NCI-H1436 treated with DMSO at 0.1 percent for 48 hours (cell line): ENCODE results near the gene UGT3A2.
"Not testable (repeated sequence)": the region's sequence is repeated elsewhere in the genome, so short reads cannot be mapped to it uniquely, and the experiment has no call there.

ENCODE experiments used
- DNase-seq: peaks from one replicate; lab custom pipeline; 2025; lab: John Stamatoyannopoulos, UW

Gene UGT3A2

GRCh38 chr5:36054647-36055046 is 12.0 kb downstream of the UGT3A2 start:
- DNase-seq: no peak

DNA sequence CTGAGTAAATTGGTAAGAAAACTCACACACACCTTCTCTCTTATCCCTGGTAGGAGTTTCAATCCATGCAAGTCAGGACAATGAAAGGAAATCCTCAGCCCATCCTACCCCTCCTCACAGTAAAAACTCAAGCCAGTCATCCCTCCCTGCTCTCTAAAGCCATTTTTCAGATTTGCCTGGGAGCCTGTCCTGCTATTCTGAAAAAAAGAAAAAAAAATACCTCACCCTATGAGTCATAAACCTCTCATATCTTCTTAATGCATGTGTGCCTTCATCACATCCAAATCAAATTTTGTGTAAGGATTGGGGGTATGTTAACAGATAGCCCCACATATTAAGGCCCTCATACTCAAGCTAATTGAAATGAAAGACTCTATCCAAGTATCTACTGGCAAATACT is 14.1 kb downstream of the UGT3A2 start:
- DNase-seq: no peak

DNA sequence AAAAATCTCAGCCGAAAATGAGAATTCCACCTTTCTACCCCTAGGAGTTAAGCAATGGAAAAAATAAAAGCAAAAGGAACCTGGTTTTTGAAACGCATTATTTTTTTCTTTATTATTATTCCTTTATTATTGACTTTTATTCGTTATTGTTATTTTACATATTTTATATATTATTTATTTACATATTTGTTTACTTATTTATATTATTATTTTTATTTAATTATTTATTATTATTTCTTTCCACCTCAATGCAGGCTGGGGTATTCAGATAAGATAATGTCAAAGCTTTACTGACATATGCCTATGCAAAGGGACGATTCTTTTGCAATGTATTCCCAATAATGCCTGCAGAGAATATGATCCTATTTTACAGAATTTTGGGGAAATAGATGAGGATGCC is 16.7 kb downstream of the UGT3A2 start:
- no peak for DNase-seq

- no peak for DNase-seq
Observed at GRCh38 chr5:36047384-36048160, 19.1 kb downstream of the UGT3A2 start.

- no peak for DNase-seq
Observed at GRCh38 chr5:36045895-36046294, 20.8 kb downstream of the UGT3A2 start.

DNA sequence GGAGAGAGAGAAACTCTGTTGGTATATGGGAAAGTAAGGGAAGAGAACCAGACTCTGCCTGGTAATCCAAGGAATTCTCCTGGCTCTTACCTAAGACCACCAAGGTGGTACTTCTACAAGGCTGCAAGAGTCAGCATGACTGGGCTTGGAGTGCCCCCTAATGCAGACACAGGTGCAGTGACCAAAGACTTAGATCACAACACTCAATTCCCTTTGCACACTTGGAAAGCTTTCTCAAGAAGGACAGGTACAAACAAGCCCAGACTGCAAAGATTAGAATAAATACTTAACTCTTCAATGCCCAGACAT is 25.2 kb downstream of the UGT3A2 start:
- DNase-seq: no peak

DNA sequence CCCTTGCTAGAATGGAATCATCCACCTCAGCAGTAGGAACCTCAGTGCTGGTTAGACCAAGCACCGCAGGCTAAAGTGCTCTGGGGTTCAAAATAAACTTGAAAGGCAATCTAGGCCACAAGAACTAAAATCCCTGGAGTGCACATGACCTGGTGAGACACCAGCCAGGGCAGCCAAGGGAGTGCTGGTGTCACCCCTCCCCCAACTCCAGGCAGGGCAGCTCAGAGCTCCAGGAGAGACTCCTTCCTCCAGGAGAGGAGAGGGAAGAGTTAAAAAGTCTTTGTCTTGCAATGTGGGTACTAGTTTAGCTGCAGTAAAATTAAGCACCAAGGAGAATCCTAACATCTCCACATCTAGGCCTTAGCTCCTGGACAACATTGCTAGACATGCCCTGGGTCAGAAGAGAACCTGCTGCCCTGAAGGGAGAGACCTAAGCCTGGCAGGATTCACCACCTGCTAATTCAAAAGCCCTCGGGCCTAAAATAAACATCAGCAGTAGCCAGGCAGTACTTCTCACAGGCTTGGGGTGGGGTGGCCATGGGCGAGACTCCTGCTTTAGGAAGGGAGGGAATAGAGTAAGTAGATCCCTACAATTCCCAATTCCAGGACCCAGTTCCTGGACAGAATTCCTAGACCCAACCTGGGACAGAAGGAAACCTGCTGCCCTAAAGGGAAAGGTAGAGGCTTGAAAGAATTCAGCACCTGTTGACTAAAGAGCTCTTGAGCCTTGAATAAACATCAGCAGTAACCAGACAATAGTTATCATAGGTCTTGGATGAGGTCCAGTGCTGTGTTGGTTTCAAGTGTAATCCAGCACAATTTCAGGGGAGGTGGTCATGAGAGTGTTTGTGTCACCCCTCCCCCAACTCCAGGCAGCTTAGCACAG is 25.8 kb downstream of the UGT3A2 start:
- no peak for DNase-seq

DNA sequence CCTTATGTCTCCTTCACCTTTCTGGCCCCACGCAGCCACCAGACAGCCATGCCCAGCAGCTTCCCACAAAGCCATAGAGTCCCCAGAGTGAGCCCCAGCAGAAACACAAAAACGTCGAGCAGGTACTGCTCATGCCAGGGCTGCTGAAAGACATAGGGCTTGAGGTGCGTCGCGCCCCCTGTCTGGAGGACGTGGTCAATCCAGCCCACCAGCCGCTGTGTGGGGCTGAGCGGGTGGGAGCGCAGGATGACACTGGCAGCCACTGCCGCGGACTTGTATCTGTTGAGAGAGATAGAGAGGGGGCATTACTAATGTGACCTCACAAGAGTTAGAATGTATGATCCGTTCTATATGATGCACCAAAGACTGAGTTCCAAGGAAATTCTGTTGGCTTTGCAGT is 31.0 kb downstream of the UGT3A2 start:
- no peak for DNase-seq

DNA sequence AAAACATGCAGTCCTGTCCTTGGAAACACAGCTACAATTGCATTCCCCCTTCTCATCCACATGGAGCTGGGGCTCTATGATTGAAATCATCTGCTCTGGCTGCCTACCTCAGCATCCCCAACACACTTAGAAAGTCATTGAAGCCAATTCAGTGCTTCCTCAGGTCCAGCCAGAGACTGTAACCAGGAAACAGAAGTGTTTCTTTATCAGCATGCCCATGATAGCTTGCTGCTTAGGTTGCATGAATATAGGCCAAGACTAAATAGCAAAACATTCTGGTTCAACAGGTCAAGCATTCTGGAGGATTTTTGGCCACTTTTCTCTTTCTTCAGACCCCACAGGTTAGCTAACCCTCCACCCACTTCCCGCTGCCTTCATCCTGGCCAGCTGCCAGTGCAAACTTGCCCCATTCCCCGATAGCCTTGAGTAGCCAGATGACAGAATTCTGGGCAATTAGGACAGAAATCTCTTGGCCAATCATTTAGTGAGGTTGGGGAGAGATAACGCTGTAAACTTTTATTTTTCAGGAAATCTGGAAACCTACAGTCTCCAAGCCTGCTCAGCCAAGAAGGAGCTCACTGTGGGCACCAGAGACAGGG is 32.0 kb downstream of the UGT3A2 start:
- not testable (repeated sequence) for DNase-seq

GRCh38 chr5:36033486-36033885 is 33.2 kb downstream of the UGT3A2 start:
- no peak for DNase-seq

DNA sequence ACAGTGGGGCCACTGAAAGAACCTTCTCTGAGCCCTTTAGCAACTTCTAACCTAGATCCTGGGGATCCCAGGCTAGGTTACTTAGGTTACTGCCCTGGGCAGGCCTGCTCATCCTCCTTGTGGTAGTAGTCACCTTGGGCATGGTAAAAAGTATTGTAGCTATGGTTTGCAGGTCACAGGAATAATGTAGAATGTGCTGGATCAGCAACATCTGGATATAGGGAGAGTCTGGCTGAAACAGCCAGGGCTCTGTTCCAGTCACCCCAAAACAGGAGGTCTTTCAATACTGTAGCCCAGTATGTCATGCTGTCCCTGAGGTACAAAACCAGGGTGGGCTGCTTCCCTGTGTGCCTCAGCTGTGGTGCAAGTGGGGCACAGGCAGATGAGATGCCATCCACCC is 33.6 kb downstream of the UGT3A2 start:
- no peak for DNase-seq

DNA sequence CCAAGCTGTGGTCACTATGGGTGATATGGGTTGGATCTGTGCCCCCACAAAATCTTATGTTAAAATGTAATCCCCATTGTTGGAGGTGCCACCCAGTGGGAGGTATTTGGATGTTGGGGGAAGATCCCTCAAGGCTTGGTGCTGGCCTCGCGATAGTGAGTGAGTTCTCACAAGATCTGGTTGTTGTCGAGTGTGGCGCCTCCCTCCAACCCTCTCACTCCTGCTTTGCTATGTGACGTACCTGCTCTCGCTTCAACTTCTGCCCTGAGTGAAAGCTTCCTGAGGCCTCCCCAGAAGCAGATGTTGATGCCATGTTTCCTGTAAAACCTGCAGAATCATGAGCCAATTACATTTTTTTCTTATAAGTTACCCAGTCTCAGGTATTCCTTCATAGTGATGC is 35.5 kb downstream of the UGT3A2 start:
- DNase-seq: no peak

DNA sequence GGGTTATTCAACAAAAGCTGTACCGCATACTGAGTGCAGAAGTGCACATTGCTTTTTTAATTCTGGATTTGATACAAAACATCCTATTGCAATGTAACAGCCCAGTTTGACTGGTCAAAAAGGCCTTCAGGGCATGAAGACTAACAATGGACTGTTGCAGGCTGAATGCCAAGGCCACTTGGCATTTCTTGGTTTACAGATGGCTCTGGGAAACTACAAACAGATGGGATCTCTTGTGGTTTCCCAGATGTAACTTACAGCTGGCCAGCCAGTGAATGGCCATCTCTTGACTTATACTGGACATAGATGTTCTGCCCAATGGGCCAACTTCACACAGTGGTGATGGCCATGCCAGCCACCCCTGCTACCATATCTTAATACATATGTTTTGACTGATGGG is 36.8 kb downstream of the UGT3A2 start:
- no peak for DNase-seq

- DNase-seq: no peak
Observed at GRCh38 chr5:36028816-36029465, 37.7 kb downstream of the UGT3A2 start.

DNA sequence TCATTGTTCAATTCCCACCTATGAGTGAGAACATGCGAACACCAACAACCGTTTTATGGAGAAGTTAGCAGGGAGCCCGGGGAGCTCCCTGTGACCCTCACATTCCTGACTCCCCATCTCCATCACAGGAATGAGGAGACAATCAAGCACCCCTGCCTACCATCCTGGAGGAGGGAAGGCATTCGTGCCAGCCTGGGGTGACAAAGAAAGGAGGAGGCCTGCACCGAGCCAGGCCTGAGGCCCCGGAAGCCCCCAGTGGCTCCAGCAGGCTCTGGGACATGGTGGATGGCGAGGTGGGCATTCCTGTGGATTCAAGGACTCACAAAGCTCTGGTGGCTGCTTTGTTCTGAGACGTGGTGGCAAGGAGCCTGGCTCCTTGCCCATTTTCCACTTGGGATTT is 39.0 kb downstream of the UGT3A2 start:
- DNase-seq: no peak

DNA sequence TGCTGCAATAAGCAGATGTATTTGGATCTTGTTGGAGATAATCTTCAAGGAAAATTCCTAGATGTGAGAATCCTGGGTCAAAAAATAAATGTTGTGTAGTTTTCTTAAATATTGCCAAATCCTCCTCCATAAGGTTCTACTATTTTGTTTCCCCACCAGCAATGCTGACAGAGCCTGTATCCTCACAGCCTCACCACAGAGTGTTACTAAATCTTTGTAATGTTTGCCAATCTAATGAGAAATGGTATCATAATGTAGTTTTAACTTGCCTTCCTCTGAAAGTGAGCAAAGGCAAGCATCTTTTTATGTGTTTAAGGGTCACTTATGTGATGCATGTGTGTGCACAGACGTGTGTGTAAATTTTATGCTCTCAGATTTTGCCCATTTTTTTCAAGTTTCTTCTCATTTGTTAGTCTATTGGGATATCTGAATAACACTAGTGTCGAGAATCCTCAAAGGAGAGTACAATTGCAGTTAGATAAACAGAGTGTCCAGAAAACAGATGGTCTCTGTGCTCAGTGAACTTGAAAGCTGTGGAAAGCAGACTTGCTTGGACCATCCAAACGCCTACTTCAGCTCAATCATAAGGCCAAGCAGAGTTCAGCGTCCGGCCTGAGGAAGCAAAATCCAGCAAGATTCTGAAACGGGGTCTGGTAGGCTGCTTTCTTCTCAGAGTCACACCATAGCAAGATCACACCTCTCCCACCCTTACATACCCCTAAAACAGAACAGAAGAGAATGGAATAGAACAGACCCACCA is 39.8 kb downstream of the UGT3A2 start:
- DNase-seq: no peak

DNA sequence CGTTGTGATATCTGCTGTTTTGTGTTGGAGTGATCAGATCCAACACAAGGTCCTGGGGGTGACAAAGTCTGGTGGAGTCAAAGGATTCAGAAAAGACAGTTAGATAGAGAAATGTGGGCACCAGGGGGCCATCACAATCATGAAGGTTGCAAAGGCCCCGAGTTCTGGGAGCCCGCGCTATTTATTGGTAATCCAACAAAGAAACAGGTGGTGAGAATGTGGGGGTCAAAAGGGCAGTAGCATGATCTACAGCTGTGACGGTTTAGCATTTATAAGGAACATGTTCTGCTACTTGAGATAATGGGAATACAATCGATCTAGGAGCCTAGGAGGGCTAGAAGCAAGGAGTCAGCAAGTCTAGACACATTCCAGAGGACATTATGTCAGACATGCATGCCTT is 44.4 kb downstream of the UGT3A2 start:
- not testable (repeated sequence) for DNase-seq

DNA sequence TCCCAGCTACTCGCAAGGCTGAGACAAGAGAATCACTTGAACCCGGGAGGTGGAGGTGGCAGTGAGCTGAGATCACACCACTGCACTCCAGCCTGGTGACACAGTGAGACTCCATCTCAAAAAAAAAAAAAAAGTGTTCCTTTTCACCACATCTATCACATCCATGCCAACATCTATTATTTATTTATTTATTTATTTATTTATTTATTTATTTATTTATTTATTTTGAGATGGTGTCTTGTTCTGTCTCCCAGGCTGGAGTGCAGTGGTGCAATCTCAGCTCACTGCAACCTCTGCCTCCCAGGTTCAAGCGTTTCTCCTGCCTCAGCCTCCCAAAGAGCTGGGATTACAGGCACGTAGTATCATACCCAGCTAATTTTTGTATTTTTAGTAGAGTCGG is 47.1 kb downstream of the UGT3A2 start:
- not testable (repeated sequence) for DNase-seq

- DNase-seq: no peak
Observed at GRCh38 chr5:36017622-36018021, 49.1 kb downstream of the UGT3A2 start.

GRCh38 chr5:36017004-36017403 is 49.7 kb downstream of the UGT3A2 start:
- no peak for DNase-seq

DNA sequence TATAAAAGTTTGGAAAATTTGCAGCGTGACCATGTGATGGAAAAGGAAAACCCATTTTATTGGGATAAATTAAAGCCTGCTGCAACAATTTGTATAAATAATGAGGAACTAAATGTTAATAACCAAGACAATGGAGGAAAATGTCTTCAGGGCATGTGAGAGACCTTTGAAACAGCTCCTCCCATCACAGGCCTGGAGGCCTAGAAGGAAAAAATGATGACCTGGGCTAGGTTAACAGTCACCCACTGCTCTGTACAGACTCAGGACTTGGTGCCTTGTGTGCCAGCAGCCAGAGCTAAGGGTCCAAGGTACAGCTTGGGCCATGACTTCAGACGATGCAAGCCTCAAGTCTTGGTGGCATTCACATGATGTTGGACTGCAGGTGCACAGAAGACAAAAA is 53.5 kb downstream of the UGT3A2 start:
- DNase-seq: no peak

DNA sequence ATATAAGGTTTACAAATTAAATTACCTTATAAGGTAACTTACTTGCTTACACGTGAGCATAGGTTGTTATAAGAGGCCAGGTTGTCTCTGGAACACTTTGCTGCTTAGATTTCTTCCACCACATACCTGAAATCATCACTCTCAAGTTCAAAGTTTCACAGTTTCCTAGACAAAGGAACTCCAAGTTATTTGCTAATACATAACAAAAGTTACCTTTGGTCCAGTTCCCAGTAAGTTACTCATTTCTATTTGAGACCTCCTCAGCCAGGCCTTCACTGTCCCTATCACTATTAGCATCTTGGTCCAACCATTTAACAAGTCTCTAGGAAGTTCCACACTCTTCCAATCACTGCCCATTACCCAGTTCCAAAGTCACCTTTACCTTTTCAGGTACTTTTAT is 57.0 kb downstream of the UGT3A2 start:
- no peak for DNase-seq
